Panc1 (cell line): ENCODE results near the gene CAMK2B. TPM values are rescaled to one million over a fixed set of nuclear protein-coding genes. Genes with fewer than 3 reads are reported as not detected.

Source experiments
- ATAC-seq: fragments of 200-7000 bp; cut with Tn5 transposase; 2 replicates; pipeline ENCODE4 v1.9.1; 2020; ENCODE audit warnings: mild to moderate bottlenecking, moderate library complexity
- BruUV-seq: library from RNA; stranded (reverse); fragments of 400-500 nt; replicated peaks from 2 replicates; lab custom pipeline; 2021; lab: Mats Ljungman, UMichigan
- CTCF ChIA-PET: fragments of 300-600 bp; sonication (Branson Sonifier 250); formaldehyde crosslinking; loops from one replicate; lab custom pipeline; 2022; ENCODE audit warnings: antibody characterized with exemption; lab: Charles Lee
- POLR2A ChIA-PET: fragments of 300-600 bp; sonication (Branson Sonifier 250); formaldehyde crosslinking; loops from one replicate; lab custom pipeline; 2022; ENCODE audit warnings: antibody characterized with exemption; lab: Charles Lee
- DNase-seq: peaks from one replicate; pipeline ENCODE4 v3.0.0-alpha.2; 2010; ENCODE audit warnings: low read depth, low spot score
- H3K27ac ChIP-seq: 2 replicates; pipeline ENCODE4 v1.5.1; 2011; ENCODE audit warnings: mild to moderate bottlenecking, low read length, inconsistent platforms
- H3K27me3 ChIP-seq: fragments of 200-500 bp; sonication (Bioruptor generic); 2 replicates; pipeline ENCODE4 v1.6.0; 2014; ENCODE audit warnings: low read length, inconsistent platforms; ENCODE audit not compliant: control insufficient read depth, insufficient read depth
- H3K36me3 ChIP-seq: fragments of 200-500 bp; sonication (Bioruptor generic); 2 replicates; pipeline ENCODE4 v1.5.1; 2014; ENCODE audit warnings: inconsistent platforms, mild to moderate bottlenecking, low read length, moderate library complexity; ENCODE audit not compliant: control insufficient read depth, insufficient read depth
- H3K4me1 ChIP-seq: 2 replicates; pipeline ENCODE4 v1.5.1; 2011; ENCODE audit warnings: inconsistent platforms, mild to moderate bottlenecking, low read length, moderate library complexity; ENCODE audit not compliant: control insufficient read depth, insufficient read depth
- H3K4me3 ChIP-seq, 2 experiments: 2 replicates each; pipeline ENCODE4 v1.5.1; 2011 to 2012; ENCODE audit warnings: low read depth in 2 of 2, low read length in 2 of 2, mild to moderate bottlenecking in 2 of 2, inconsistent platforms in 1 of 2, moderate library complexity in 1 of 2
- H3K9me3 ChIP-seq: fragments of 200-500 bp; sonication (Bioruptor generic); 2 replicates; pipeline ENCODE4 v1.5.1; 2014; ENCODE audit warnings: low read depth, mild to moderate bottlenecking, inconsistent platforms, low read length, moderate library complexity; ENCODE audit not compliant: control insufficient read depth, insufficient read depth
- CTCF ChIP-seq: fragments of 450-650 bp; IDR thresholded peaks from 2 replicates; pipeline ENCODE4 v1.5.1; 2017; ENCODE audit warnings: mild to moderate bottlenecking
- POLR2AphosphoS5 ChIP-seq: IDR thresholded peaks from 2 replicates; pipeline ENCODE4 v1.6.1; 2012; ENCODE audit warnings: mild to moderate bottlenecking, low read depth, low read length, moderate library complexity
- REST ChIP-seq, 2 experiments: IDR thresholded peaks; 2 replicates each; pipeline ENCODE4 v1.6.1; 2011 to 2012; ENCODE audit warnings: low read depth in 2 of 2, control low read depth in 1 of 2, low read length in 1 of 2, mild to moderate bottlenecking in 1 of 2, moderate library complexity in 1 of 2; ENCODE audit not compliant: insufficient read depth in 1 of 2
- SIN3A ChIP-seq: IDR thresholded peaks from 2 replicates; pipeline ENCODE4 v1.6.1; 2012; ENCODE audit warnings: low read depth, mild to moderate bottlenecking, low read length, moderate library complexity, borderline replicate concordance; ENCODE audit not compliant: insufficient read depth
- TCF7L2 ChIP-seq: IDR thresholded peaks from 2 replicates; pipeline ENCODE4 v1.6.1; 2011; ENCODE audit warnings: mild to moderate bottlenecking, low read depth, low read length, inconsistent platforms
- in situ Hi-C: cut with HindIII; loops from 2 replicates; pipeline ENCODE4 v1.10.0; 2016; ENCODE audit warnings: low sequenced_read_pairs, low pct_unique_long_range_greater_than_20kb
- intact Hi-C: fragments of 100-400 bp; cut with micrococcal nuclease; formaldehyde crosslinking; loops from one replicate; pipeline ENCODE4 v1.10.0; 2022; ENCODE audit not compliant: unreplicated experiment
- total RNA-seq: library from RNA; stranded (reverse); gene quantifications from one replicate; pipeline ENCODE4 v1.2.1, GENCODE V29; 2021; ENCODE audit not compliant: unreplicated experiment

The CAMK2B gene
- total RNA-seq, 1 experiment from 2014 or later: 0.26 TPM

GRCh38 chr7:44167920-44168319 lies 157.5 kb downstream of the CAMK2B start:
- no peak overlapping the region for H3K4me3 ChIP-seq
- H3K9me3 ChIP-seq: no peaks in the 10 kb centered on the region
- in situ Hi-C loops: no loop called here
- no peak for ATAC-seq
- H3K4me1 ChIP-seq: no peaks in the 10 kb centered on the region
- DNase-seq: no peak
- no peaks in the 10 kb centered on the region for H3K36me3 ChIP-seq
- no peaks in the 10 kb centered on the region for H3K27me3 ChIP-seq
- no TSS peak for BruUV-seq
- no peak for TF ChIP-seq TCF7L2
- TF ChIP-seq POLR2AphosphoS5: no peak
- TF ChIP-seq CTCF: no peak
- TF ChIP-seq SIN3A: no peak
- TF ChIP-seq REST (IDR thresholded peaks at IDR 0.05; ENCODE audit: insufficient read depth in 1 of 2, low read depth in 2 of 2, low read length in 1 of 2): no peak
- intact Hi-C loops: no loop called here
- POLR2A ChIA-PET: interaction anchor here (0.6 kb wide), 1 partner anchor 834 kb away, joined by 4 read pairs; no protein-coding TSS in a partner anchor
- no peak overlapping the region for H3K27ac ChIP-seq
- CTCF ChIA-PET: no interaction called here

Other genes with a start within 250 kb of the CAMK2B start
- gene POLM, start 243.1 kb downstream of the CAMK2B start, total RNA-seq: 36.9 TPM
- 0.62 TPM for gene AEBP1, start 221.2 kb downstream of the CAMK2B start, total RNA-seq
- gene POLD2, start 202.0 kb downstream of the CAMK2B start, total RNA-seq: 195 TPM
- not detected for gene MYL7, start 184.3 kb downstream of the CAMK2B start, total RNA-seq
- gene GCK, start 136.2 kb downstream of the CAMK2B start, total RNA-seq: 0.36 TPM
- 207 TPM for gene YKT6, start 124.6 kb downstream of the CAMK2B start, total RNA-seq
- 117 TPM for gene NUDCD3, start 165.1 kb upstream of the CAMK2B start, total RNA-seq
- not detected for gene NPC1L1, start 215.7 kb upstream of the CAMK2B start, total RNA-seq
- gene DDX56, start 248.3 kb upstream of the CAMK2B start, total RNA-seq: 147 TPM